GM19467 (cell line): ENCODE data around the gene TEX264.

Experiments used
- ATAC-seq: cut with Tn5 transposase; IDR thresholded peaks from one replicate; pipeline ENCODE4 v1.9.1; 2021; ENCODE audit warnings: mild to moderate bottlenecking, moderate library complexity; ENCODE audit not compliant: unreplicated experiment

The TEX264 gene

GRCh38 chr3:51747840-51748239, 76.8 kb downstream of the TEX264 start:
- ATAC-seq = no peak

GRCh38 chr3:51748327-51748726, 77.3 kb downstream of the TEX264 start:
- no peak for ATAC-seq

GRCh38 chr3:51750878-51751277, 79.8 kb downstream of the TEX264 start:
- no peak for ATAC-seq

- no peak for ATAC-seq
Observed at GRCh38 chr3:51751287-51751686, 80.2 kb downstream of the TEX264 start.
